Measurements from ENCODE around the gene NCKAP5L.

- no peak for TF ChIP-seq RARB (CRISPR knock-in tag; IDR thresholded peaks at IDR 0.05)
- TF ChIP-seq ZFP30 (CRISPR knock-in tag; IDR thresholded peaks at IDR 0.05): no peak
These were observed 3.5 kb upstream of the NCKAP5L start for GRCh38 chr12:49831717-49832116.
